ENCODE results near the gene HOXA5. TPM values are rescaled to one million over a fixed set of nuclear protein-coding genes. Genes with fewer than 3 reads are reported as not detected.

HOXA5 gene
- total and polyA plus RNA-seq, 2 of the 8 experiments (the other 6 are each of a cell fraction or from before 2014, with no cell fraction given) = not detected

DNA sequence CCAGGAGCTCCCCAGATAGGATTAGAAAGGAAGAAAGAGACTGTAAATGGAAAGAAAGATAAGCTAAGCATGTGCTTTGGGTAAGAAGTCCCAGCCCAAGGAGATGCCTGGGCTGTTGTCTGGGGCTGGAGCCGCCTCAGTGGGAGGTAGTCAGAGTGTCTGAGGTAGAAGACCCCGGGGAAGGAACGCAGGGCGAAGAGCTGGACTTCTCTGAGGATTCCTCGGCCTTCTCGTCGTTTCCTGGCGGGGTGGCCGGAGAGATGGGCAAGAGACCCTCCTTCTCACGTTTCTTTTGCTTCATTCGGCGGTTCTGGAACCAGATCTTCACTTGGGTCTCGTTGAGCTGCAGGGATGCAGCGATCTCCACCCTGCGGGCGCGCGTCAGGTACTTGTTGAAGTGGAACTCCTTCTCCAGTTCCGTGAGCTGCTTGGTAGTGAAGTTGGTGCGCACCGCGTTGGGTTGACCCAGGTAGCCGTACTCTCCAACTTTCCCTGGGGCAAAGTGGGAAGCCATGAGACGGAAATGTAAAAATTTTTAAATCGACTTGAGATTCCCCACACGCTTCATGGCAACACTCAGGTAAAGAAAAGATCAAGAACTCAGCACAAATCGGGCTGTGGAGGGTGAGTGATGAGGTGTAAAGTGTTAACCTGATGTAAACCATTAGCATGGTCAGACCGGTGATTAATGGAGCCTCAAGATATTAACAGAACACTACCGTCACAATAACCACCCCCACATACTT is 49.0 kb downstream of the HOXA5 start:
- Histone ChIP-seq H2BK5ac (ENCODE audit: low read depth, low read length) (no peak overlapping the region), H2AK5ac (ENCODE audit: low read depth, low read length) (no peak overlapping the region), H3K23me2 (ENCODE audit: low read depth, low read length) (peaks cover 5% of the 10 kb centered on the region; the same call in 1 of the 2 replicates), H4K20me1 (replicated peaks in 1 of 2; ENCODE audit: control insufficient read depth in 1 of 2, insufficient read depth in 2 of 2, low read length in 2 of 2) (peaks cover 15 to 32% of the 10 kb centered on the region in 2 experiments), H3K4me1 (replicated peaks in 1 of 4; ENCODE audit: control insufficient read depth in 3 of 4, insufficient read depth in 4 of 4, low read length in 3 of 4) (peaks cover 2 to 24% (median 13%) of the 10 kb centered on the region in 4 experiments), H4K8ac (ENCODE audit: extremely low read depth, insufficient read depth, low read length) (no peak overlapping the region), H3K14ac (ENCODE audit: insufficient read length) (no peak overlapping the region), H3K9me3 (ENCODE audit: insufficient read depth in 2 of 2, low read depth in 1 of 2, low read length in 1 of 2) (no peaks in the 10 kb centered on the region), H2AFZ (ENCODE audit: low read length) (no peak overlapping the region), H3K4me2 (ENCODE audit: insufficient read depth in 1 of 2, low read depth in 2 of 2, low read length in 2 of 2) (no peak overlapping the region; a peak in 1 of 4 replicates), H3K79me1 (ENCODE audit: low read depth, low read length) (no peaks in the 10 kb centered on the region), H3K27me3 (replicated peaks in 1 of 4; ENCODE audit: control insufficient read depth in 3 of 4, extremely low read depth in 1 of 4, insufficient read depth in 3 of 4, low read length in 3 of 4) (peaks cover 86 to 100% (median 96%) of the 10 kb centered on the region in 4 experiments), H3K9ac (replicated peaks in 1 of 4; ENCODE audit: extremely low read depth in 1 of 4, low read depth in 3 of 4, low read length in 3 of 4) (no peak overlapping the region), H2BK15ac (ENCODE audit: low read length) (no peak overlapping the region), H3K4ac (replicated peaks; ENCODE audit: insufficient read length, low read depth, low read length) (no peak overlapping the region), H3K18ac (ENCODE audit: extremely low read depth, low read length) (no peak overlapping the region), H3K23ac (ENCODE audit: insufficient read length) (no peak overlapping the region), H3K36me3 (ENCODE audit: control insufficient read depth in 2 of 4, insufficient read depth in 4 of 4, low read length in 3 of 4) (no peaks in the 10 kb centered on the region; a peak in 1 of 8 replicates), H4K5ac (ENCODE audit: insufficient read length, low read depth, low read length) (no peak overlapping the region), H3K56ac (replicated peaks; ENCODE audit: insufficient read length, low read depth, low read length) (no peak overlapping the region), H2BK20ac (ENCODE audit: low read length) (no peak overlapping the region), H2BK12ac (ENCODE audit: low read depth, low read length) (no peak overlapping the region), H2BK120ac (replicated peaks; ENCODE audit: low read depth, low read length) (no peak overlapping the region), H3K4me3 (ENCODE audit: extremely low read depth in 1 of 4, insufficient read depth in 2 of 4, low read depth in 3 of 4, low read length in 4 of 4) (no peak overlapping the region), H3K27ac (ENCODE audit: low read depth, low read length) (no peak overlapping the region), H4K91ac (replicated peaks; ENCODE audit: insufficient read length, low read length) (no peak overlapping the region), H3K79me2 (ENCODE audit: control insufficient read depth in 1 of 2, insufficient read depth in 2 of 2, low read length in 2 of 2) (no peaks in the 10 kb centered on the region)
- no peak for FAIRE-seq
- no peak for DNase-seq (ENCODE audit: low read depth in 1 of 2, low spot score in 2 of 2)
- POLR2A ChIA-PET (ENCODE audit: partially characterized antibody) = interaction anchor here (0.8 kb wide), 1 partner anchor 10 kb away, joined by 3 read pairs; no protein-coding TSS in a partner anchor
- CTCF ChIA-PET (ENCODE audit: partially characterized antibody) = interaction anchor here (0.7 to 12.1 kb wide), 6 partner anchors 11 to 398 kb away, joined by 3 to 123 read pairs (median 4); partner anchors contain the start of genes HOXA5 and HOXA6
- WGBS, 2 experiments (ENCODE audit: extremely low coverage in 1 of 2, insufficient coverage in 1 of 2, insufficient read length in 1 of 2, insufficient replicate concordance in 2 of 2, low coverage in 1 of 2, low lambda C conversion rate in 2 of 2, missing lambda C conversion rate in 1 of 2) = 13% methylated on average over 24 of the region's 29 CpGs; no CpG with 5 or more reads in 1 of the 2 experiments
- TF ChIP-seq BACH1 (IDR thresholded peaks at IDR 0.05; ENCODE audit: low read length) = no peak
- TF ChIP-seq CREB1 (IDR thresholded peaks at IDR 0.05) = no peak
- no peak for TF ChIP-seq NANOG (IDR thresholded peaks at IDR 0.05; ENCODE audit: insufficient read depth, low read depth, low read length, poor library complexity, severe bottlenecking)
- TF ChIP-seq SIN3A (conservative IDR thresholded peaks at IDR 0.05 in 1 of 2, IDR thresholded peaks at IDR 0.05 in 1 of 2; ENCODE audit: low read depth in 1 of 2, low read length in 2 of 2) = no peak
- no peak for TF ChIP-seq SIX5 (IDR thresholded peaks at IDR 0.05; ENCODE audit: low read depth, low read length)
- no peak for TF ChIP-seq RFX5 (IDR thresholded peaks at IDR 0.05; ENCODE audit: borderline replicate concordance, low read depth, low read length)
- TF ChIP-seq HDAC6 (IDR thresholded peaks at IDR 0.05; ENCODE audit: low read depth, low read length) = no peak
- TF ChIP-seq E2F6 (IDR thresholded peaks at IDR 0.05) = no peak
- no peak for TF ChIP-seq PHF8 (conservative IDR thresholded peaks at IDR 0.05; ENCODE audit: low read depth, low read length)
- no peak for TF ChIP-seq CBX5 (IDR thresholded peaks at IDR 0.05; ENCODE audit: low read depth, low read length)
- no peak for TF ChIP-seq TAF7 (optimal IDR thresholded peaks at IDR 0.05; ENCODE audit: borderline replicate concordance, low read depth, low read length)
- TF ChIP-seq MAFK (IDR thresholded peaks at IDR 0.05; ENCODE audit: low read depth, low read length) = no peak
